HG02840 (cell line): ENCODE measurements around the gene CTDP1.
"Not testable (repeated sequence)": the region's sequence is repeated elsewhere in the genome, so short reads cannot be mapped to it uniquely, and the experiment has no call there.

Experiments used
- ATAC-seq: cut with Tn5 transposase; IDR thresholded peaks from one replicate; pipeline ENCODE4 v1.9.1; 2021; ENCODE audit warnings: mild to moderate bottlenecking, moderate library complexity, moderate number of reproducible peaks; ENCODE audit not compliant: unreplicated experiment, low FRiP score

The CTDP1 gene

DNA sequence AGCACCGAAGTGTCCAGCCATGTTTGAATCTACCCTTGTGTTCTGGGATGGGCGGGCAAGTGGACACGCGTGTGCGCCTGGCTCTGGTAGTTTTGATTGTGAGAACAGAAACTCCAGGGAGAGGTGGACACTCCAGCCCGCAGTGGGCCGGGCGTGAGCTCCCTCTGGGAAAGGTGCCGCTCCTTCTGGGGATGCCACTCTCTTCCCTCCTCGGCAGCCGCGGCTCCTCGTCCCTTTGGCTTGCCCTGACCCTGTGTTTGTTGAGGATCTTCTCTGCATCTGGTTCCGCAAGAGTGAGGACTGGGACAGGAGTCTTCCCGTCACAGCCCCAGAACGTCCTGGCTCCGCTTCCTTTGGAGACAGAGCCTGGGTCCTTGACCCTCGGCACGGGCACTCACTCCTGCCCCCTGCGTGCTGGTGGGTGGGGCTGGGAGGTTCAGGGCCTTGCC is 1.3 kb downstream of the CTDP1 start:
- no peak for ATAC-seq

DNA sequence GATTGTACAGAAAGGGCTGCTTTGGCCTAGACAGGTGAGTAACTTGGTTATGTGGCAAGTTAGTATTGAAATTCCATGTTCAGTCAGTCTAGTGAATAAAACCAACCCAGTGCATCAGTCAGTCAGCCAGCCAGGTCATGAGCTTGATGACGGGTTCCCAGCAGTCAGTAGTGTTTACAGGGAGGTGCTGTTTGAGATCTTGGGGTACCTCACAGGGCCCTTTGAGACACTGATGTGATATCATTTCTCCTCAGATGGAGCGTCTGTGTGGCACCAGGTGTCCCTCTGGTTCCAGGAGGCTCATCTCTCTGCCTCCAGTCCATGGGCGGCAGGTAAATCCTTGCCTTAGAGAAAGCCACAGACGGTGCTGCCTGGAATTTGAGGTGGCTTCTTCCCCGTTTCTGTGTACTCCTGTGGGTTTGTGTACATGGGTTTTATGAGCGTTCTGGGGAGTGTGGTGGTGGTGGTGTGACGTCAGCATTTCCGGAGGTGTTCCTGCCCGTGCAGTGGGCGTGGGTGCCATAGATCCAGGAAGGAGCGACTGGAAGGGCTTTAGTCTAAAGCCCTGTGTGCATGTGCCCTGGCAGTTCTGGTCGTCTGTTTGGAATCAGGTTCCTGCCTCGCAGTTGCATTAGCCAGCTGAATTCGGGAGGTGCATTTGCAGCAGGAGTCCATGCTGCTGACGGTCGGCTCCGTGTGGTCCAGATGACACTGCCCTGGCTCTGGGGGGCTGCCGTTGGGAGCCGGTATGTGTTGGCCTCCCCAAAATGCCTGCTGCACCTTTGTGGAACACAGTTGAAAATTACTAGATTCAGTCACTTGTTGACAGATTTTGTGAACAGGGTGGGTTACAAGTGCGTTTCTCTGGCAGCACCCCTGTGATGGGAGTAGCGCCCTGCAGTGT is 2.1 kb downstream of the CTDP1 start:
- no peak for ATAC-seq

DNA sequence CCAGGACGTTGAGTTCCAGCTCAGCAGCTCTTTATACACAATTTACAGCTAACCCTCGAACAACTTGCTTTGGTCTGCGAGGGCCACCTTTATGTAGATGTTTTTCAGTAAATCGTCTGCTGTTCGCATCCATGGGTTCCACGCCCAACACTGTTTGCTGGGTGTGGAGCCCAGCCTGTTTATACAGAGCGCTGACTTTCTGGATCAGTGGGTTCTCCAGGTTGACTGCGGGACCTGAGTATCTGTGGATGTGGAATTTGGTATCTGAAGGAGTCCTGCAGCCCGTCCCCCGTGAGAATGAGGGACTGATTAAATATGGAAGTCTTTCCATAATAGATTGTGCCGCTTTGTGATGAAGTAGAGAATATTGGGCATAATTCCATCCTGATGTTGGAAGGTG is 2.9 kb downstream of the CTDP1 start:
- no peak for ATAC-seq

DNA sequence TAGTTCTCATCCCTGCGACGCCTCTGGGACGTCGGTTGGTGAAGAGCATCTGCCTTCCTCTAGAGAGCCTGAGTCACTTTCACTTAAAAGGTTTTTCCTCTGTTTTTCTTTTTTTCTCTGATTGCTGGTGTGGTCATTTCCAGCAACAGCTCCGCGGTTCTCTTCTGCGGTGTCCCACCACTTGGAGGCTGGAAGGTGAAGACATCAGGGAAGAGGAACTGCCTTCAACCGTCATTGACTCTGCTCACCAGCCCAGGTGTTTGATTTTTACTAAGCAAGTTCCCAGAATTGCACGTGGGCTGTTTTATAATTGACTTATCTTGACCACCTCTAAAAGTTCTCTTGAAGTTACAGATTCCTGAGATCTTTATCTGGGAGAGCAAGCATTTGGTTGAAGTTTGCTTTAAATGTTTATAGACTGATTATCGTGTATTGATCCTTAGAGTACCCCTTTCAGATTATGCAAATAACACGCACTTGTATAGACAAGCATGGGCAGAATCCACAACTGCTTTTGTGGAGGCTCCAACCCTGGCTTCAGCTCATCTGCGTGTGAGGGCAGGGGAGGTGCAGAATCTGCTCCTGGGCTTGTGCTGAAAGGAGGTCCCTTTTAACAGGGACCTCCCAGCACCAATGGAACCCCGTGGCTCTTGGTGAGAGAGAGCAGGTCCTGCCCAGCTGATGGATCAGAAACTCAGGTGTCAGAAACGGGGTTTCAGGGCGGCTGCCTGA is 3.5 kb downstream of the CTDP1 start:
- ATAC-seq = no peak

DNA sequence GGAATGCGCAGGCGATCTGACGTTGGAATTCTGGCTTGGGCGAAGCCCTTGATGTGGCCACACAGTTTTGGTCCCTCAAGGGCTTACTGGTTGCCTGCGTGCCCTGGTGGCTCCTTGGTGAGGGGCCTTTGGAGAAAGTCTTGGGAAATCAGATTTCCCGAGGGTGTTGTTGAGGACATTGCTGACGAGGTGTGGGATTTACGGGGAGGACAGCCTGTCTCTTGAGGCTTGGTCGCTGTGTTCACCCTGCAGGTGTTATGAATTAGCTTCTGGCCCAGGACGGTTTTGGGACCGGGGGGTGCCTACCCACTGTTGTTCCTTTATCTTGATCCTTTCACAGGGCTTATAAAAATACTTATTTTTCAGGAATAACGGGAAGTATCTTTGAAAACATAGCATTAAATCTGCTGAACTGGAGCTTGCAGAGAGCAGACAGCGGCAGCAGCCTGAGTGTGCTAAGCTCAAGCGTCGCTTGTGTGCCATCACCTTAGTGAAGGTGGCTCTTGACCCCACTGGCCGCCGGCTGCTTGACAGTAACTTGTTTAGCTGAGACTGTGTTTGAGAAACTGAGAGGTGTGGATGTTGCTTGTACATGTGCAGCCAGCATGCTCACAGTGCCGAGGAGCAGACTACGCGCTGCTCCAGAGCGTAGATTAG is 4.2 kb downstream of the CTDP1 start:
- no peak for ATAC-seq

DNA sequence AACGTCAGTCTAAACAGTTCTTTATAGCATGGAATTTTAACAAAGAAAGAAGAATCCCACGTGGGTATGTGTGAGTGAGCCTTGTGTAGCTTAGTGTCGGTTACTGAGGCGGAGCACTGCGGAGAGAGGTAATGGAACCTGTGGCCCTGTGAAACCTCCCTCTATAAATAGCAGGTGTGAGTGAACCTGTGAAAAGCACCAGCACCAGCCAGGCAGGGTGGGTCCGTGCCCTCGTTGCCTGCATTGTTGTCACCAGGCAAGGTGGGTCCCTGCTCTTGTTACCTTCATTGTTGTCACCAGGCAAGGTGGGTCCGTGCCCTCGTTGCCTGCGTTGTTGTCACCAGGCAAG is 4.7 kb downstream of the CTDP1 start:
- ATAC-seq = no peak

DNA sequence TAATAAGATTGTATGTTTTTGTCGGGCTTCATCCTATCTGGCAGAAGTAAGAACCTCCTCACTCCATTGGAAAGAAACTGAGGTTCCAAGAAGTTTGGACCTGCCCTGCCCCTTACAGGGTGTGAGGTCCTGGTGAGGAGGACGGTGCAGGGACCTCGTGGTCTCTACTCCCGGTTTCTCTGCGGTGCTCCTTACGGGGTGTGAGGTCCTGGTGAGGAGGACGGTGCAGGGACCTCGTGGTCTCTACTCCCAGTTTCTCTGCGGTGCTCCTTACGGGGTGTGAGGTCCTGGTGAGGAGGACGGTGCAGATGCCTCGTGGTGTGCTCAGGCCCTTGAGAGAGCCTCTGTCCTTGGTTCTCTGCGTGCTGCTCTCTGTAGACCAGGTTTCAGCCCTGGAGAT is 5.2 kb downstream of the CTDP1 start:
- ATAC-seq = no peak

DNA sequence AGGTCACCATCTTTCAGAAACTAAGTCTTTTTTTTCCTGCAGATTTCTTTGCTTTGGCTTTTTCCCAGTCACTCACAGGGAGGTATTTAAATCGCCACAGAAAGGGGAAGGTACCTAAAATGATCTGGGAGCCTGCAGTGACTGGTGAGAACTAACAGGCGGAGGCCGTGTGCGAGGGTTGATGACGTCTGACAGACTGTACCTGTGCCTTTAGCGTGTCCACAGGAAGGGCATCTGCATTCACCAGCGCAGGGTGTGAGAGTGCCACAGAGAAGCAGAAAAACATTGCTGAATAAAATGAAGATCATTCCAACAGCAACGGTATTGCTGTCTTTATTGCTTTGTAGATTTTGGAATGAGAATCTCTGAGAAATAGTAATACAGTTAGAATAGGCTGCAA is 5.7 kb downstream of the CTDP1 start:
- ATAC-seq = no peak

DNA sequence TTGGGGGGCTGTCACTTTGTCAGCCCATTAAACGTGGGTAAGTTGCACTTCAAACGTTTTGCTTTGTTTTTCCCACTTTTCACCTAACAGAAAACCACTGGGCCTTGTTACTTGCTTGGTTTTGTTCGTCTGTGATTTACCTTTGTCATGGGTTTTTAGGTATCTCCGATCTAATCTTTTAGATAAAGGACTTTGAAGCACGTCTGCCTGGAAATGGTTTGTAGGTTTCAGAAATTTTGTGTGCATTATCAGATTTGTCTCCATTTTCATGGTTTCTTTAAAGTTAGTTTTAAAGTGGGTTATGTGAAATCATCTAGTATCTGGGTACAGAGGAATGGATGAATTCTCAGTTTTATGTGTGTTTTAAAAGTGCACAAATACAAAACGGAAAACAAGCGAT is 6.4 kb downstream of the CTDP1 start:
- no peak for ATAC-seq

DNA sequence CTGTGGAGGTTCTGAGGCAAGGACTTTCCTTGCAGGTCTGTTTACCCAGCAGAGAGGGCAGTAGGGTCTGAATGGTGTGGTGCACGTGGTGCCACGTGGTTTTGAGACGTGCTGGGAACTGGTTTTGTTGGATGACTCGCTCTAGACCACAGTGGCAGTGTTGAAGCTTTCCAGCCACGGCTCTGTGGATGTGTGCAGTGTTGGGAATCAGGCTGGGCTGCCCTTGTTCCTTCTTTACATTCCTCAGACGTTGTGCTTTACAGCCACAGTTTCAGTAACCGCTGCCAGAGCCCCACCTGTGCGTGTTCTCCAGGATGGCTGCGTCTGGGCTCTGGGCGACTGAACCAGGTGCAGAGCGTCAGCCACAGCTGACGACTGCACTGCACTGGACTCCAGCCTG is 8.2 kb downstream of the CTDP1 start:
- no peak for ATAC-seq

DNA sequence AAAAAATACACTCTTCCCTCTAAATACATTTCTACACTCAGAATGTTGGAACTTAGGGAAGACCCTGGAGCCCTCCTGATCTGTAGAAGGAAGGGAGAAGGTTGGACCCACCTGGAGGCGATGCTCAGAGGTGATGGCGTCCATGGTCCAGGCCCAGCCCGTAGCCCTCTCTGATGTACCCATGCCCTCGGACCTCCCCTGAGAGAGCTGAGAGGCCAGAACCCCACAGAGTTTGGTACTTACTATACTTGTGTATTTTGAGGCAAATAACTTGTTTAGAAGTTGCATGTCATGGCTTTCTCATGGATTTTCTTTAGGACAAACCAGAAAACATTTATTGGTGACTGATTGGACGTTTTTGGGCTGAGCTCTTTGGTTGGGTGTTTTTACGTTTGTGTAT is 10.5 kb downstream of the CTDP1 start:
- ATAC-seq = no peak

DNA sequence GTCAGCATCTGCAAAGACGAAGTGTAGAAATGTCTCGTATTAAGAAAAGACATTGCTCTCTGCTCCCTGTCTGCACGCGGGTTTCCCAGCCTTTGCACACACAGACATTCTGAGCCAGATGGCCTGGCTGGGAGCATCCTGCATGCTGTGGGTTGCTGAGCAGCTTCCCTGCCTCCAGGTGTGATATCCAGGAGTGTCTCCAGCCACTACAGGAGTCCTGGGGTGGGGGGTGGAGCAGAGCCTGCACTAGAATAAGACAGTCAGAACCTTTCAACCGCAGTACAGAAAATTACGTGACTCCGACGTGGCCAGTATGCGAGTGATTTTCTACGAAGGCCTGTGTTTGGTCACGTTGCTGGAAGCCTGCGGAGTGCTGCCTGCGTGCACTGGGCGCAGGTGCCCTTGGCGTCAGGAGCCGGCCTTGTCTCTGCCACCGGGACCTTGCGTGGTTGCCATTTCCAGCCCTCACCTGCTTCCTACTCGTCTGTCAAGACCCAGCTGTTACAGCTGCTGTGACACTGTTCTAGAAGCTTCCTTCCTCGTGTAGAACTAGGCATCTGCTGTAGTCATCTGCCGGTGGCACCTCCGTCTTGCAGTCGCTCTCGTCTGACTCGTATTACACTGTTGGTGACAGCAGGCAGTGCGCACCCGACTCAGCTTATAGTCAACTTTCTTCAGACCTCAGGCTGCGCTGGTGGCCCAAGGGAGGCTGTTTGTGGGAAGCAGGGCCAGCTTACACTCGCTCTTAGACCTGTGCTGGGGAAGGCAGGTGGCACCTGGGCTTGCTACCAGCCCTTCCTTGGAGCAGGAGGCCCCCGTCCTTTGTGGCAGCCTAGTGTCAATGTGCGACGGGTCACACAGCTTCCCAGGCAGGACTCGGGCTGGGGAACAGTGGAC is 11.2 kb downstream of the CTDP1 start:
- ATAC-seq = no peak

DNA sequence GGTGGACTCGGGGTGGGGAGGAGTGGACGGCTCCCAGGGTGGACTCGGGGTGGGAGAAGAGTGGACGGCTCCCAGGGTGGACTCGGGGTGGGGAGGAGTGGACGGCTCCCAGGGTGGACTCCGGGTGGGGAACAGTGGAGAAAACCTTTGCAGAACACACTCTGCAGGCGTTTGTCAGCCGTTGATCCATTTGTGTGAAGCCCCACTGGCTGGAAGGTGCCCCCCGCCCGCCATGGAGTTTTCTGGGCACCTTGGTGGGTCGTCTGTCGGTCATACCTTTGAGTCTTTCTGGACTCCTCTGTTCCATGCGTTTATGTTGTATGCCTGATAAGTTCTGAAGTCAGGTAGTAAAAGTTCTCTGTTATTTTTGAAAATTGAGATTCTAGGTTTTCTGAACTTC is 12.5 kb downstream of the CTDP1 start:
- ATAC-seq = no peak

DNA sequence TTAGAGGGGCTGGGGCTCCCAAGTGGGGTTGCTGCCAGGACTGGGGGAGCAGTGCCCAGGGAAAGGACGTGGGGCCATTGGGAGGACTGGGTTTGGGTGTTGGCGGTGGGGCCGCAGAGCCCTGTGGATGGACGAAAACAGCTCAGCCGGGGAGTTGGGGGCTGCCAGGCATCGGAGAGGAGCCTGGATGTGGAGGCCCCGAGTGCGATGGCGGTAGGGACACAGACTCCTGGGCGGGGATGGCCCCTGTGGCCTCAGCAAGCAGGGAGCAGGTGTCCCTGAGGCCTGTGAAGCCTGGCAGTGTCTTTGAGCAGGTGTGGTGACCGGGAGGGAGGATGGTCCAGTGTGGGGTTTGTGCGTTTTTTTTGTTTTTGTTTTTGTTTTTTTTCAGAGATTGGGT is 13.3 kb downstream of the CTDP1 start:
- no peak for ATAC-seq

DNA sequence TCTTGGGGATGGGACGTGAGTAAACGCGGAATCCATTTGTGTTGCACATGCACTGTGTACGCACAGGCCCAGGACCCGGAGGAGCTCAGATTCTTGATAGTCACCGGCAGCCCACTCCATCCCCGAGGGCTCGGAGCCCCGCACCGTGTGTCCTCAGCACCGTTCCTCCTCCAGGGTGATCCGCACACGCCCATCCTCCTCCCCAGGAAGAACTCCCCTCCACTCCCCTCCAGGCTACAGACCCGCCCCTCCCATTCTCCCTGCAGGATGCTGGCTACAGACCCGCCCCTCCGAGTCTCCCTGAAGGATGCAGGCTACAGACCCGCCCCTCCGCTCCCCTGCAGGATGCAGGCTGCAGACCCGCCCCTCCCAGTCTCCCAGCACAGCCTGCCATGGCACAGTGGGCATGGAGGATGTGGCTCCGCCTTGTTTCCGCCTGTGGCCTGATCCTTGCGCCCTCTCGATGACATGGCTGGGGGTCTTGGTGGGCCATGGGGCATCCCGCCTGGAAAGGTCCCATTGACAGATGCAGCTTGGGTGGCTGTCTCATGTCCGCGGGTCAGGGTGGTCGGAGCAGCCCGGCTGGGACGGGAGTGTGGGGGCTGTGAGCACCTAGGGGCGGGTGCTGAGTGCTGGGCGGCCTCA is 14.1 kb downstream of the CTDP1 start:
- no peak for ATAC-seq

DNA sequence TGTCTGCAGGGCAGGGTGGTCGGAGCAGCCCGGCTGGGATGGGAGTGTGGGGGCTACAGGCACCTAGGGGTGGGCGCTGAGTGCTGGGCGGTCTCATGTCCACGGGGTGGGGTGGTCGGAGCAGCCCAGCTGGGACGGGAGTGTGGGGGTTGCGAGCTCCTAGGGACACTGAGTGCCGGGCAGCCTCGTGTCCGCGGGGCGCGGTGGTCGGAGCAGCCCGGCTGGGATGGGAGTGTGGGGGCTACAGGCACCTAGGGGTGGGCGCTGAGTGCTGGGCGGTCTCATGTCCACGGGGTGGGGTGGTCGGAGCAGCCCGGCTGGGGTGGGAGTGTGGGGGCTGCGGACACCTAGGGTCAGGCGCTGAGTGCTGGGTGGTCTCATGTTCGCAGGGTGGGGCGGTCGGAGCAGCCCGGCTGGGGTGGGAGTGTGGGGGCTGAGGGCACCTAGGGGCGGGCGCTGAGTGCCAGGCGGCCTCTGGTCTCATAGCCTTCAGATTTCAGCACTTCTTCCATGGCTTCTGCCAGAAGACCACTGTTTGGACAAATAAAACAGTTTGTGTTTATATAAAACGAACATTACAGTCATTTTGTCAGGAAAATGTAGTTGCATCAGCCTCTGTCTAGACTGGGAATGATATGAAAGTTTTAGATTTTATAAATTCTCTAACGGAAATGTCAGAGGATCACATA is 14.7 kb downstream of the CTDP1 start:
- not testable (repeated sequence) for ATAC-seq

DNA sequence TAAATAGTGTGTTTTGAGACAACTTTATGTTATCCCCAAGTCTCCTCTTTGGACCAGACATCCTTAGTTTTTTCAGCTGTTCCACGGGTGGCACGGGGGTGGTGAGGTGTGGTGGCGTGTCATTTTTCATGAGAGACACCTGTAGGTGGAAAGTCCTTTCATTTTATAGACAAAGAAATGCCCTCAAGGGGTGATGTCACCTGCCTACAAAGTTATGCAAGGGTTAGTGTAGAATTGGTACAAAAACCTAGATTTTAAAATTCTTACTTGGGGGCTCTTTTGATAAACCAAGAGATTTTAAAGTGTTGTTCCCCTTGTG is 15.3 kb downstream of the CTDP1 start:
- no peak for ATAC-seq

DNA sequence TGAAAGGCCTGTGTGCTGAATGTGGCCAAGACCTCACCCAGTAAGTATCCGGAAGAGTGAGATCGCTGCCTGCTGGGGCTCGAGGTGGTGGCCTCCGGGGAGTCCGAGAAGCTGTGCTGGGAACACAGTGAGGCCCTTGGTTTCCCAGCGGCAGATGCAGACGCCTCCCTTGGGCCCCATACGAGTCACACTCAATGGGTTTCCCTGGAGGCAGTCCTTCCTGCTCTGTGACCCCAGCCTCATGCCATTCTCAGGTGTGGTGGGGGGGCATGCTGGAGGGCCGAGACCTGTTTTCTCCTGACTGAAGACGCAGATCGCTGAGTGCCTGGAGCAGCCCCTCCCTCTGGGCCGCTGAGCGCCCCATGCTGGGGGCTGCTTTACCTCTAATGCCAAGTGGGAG is 15.7 kb downstream of the CTDP1 start:
- no peak for ATAC-seq
